ENCODE data around the gene PLEKHH2.
"Not testable (repeated sequence)": the region's sequence is repeated elsewhere in the genome, so short reads cannot be mapped to it uniquely, and the experiment has no call there.

Gene PLEKHH2

DNA sequence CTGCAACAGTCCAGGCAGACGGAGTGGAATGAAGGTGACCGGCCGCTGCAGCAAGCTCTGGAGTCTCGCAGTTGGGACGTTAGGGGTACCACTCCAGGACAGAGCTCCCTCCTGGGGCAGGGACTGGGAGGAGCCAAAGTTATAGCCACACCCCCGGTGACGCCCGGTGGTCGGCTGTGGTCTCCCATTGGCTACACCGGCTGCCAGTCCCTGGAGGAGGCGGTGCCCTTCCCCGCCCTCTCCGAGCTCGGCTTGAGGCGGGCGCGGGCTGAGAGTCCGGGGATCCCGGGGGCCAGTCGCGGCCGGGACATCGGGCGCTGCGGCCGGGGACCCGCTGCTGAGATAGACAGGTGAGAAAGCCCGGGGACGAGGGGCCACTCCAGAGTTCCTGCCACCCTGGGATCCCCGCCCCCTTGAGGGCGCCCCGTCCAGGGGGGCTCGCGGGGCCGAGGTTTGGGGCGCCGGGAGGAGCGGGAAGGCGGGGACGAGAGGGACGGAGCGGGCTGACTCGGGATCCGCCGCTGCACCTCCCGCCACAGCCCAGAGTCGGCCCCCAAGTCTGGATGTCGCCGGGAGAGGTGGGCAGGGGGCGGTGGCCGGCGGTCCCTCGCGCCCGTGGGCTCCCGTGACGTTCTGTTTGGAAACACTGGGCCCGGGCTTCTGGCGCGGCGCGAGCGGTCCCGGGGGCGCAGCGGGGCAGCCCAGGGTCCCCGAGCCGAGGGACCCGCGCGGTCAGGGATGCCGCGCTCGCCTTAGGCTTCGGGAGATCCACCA lies at the start of gene PLEKHH2:
PLEKHH2 (plus strand) TSS at position 231 of the 774 bp plus-strand sequence. CDS start 7,414 bp downstream, outside the sequence.
- peak; percentile 63 for DNase-seq

- DNase-seq: no peak
Measured at GRCh38 chr2:43592443-43592842, 44.6 kb upstream of the PLEKHH2 start.

GRCh38 chr2:43593254-43593653 lies 43.8 kb upstream of the PLEKHH2 start:
- DNase-seq: peak; percentile 50

DNA sequence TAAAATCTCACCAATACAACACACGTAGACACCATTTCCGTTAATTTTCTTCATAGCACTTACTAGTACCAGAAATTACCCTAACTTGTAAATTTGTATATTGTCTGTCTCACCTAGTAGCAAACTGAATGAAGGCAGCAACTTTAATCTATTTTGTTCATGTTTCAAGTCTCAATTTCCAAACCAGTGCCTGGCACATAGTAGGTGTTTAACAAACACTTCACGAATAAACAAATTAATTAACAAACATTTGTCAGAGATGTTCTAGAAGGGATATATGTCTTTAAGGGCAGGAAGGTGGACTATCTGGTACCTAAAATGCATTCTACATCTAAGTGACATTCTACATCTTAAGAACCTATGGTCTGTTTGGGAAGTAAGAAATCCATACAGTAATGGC lies 42.2 kb upstream of the PLEKHH2 start:
- DNase-seq: no peak

DNA sequence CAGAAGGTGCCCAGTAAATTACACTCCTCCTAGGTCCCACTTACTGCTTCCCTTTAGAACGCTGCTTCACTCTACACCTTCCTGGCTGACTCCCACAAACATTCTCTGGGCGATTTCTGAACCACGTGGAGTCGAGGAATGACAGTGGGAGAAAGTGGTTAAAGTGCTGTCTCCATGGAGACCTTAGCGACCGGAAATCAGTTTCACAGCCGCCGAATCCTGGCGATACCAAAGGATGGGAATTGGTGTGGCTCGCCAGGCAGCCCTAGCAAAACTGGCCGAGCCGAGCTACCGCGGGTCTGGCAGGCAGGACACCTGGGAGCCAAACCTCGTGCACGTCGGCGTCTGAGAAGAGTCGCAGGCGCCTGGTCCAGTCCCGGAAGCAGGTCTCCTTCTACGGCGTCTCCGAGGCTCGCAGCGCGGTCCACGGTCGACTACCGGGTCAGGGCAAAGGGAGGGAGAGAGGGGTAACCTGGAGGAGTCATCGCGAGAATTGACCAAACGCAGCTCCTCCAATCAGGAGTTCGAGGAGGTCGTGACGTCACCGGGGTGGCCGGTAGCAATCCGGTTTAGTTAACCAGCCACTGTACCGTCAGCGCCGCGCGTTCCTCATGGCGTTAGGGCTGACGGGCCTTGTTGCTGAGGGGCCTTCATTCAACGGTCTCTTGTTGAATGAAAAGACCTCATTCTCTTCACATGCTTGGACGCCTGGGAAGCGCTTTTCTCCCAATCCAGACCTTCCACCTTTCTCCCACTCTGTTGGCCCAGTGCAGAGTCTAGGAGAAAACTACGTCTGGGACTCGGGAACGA lies 41.3 kb upstream of the PLEKHH2 start, which contains the start of gene THADA:
THADA (minus strand) TSS at position 436 of the 810 bp plus-strand sequence. CDS start 3,646 bp downstream, outside the sequence.
- peak; percentile 91 for DNase-seq

DNA sequence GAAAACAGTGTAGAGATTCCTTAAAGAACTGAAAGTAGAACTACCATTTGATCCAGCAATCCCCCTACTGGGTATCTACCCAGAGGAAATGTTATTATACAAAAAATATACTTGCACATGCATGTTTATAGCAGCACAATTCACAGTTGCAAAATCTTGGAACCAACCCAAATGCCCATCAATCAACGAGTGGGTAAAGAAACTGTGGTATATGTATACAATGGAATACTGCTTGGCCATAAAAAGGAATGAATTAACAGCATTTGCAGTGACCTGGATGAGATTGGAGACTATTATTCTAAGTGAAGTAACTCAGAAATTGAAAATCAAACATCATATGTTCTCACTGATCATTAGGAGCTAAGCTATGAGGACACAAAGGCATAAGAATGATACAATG lies 36.5 kb upstream of the PLEKHH2 start:
- not testable (repeated sequence) for DNase-seq

GRCh38 chr2:43604674-43605073 lies 32.4 kb upstream of the PLEKHH2 start:
- DNase-seq: no peak

DNA sequence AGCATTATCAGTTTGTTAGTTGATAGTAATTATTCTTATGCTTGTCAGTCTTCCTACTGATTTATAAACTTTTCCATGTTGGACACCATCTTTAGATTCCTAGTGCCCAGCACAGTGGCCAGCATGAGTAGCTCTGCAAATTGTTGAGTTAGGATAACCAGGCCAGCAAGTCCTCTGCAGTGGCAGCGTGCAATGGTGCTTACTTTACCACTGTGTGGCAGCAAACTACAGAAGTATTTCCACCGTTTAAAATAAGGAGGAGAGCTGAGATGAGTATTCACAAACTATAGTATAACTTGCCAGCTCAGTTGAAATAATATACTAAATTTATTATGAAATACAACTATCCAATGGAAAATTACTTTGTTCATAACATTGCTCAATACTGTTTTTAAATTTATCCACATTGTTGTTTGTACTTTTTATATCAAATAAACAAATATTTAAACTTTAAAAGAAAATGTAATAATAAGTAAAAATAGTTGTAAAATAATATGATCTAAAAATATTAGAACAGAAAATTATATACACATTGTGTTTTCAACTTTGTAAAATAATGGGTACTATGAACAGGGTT lies 31.9 kb upstream of the PLEKHH2 start:
- DNase-seq: no peak

DNA sequence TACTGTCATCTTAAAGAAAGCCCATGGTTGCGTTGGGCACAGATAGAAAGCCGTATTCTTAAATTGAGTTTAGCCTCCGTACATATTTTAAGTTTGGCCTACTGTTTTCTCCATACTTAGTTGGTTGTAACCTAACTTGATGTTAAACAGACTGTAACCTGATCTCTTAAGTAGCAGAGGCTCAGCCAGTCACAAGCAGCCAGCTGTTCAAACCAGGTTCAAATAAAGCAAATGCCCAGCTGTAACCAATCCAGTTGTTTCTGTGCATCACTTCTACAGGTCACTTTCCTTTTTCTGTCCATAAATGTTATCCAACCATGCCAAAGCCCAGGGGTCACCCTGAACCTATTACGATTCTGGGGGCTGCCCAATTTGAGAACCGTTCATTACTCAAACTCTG lies 31.2 kb upstream of the PLEKHH2 start:
- peak; percentile 10 for DNase-seq

GRCh38 chr2:43609290-43609918 lies 27.7 kb upstream of the PLEKHH2 start:
- peak; percentile 9 for DNase-seq

- no peak for DNase-seq
Measured at GRCh38 chr2:43610361-43610760, 26.7 kb upstream of the PLEKHH2 start.

GRCh38 chr2:43611987-43612894 lies 24.8 kb upstream of the PLEKHH2 start:
- DNase-seq: peak; percentile 61

DNA sequence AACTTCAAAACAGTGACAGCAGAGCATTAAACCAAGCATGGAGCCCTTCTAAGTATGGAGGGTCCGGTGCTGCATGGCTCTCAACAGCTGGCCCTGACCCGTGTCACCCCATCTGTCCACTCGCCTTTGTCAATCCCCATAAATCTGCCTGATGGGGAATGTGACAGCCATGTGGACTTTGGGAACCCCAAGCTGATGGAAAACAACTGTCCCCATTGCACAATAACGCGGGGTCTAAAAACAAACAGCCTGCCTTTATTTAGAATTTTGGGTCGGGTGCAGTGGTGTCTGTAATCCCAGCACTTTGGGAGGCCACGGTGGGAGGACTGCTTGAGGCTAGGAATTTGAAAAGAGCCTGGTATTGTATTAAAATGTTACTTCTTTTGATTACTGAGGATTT lies 24.1 kb upstream of the PLEKHH2 start:
- no peak for DNase-seq

DNA sequence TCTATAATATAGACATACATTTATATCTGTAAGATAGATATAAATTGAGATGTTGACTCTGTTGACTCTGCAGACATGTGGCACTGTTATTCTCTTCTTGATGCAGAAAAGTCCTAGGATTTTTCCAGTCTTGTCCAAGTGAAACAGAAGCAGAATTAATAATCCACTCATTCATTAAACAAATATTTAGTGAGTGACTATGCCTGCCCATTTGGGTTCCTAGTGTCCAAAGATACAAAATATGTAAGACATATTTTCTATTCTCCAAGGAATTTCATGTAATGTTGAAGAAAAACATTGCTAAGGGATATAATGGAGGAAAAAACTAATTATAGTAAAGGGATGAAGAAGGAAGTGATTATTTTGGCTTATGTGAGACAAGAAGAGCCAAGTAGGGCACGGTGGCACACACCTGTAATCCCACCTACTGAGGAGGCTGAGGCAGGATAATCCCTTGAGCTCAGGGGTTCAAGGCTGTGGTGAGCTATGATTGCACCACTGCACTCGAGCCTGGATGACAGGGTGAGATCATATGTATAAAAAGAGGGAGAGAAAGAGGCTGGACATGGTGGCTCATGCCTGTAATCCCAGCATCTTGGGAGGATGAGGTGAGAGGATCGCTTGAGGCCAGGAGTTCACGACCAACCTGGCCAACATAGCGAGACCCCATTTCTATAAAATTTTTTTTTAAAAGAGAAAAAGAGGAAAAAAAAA lies 19.9 kb upstream of the PLEKHH2 start:
- no peak for DNase-seq

GRCh38 chr2:43619511-43619910 lies 17.5 kb upstream of the PLEKHH2 start:
- no peak for DNase-seq

DNA sequence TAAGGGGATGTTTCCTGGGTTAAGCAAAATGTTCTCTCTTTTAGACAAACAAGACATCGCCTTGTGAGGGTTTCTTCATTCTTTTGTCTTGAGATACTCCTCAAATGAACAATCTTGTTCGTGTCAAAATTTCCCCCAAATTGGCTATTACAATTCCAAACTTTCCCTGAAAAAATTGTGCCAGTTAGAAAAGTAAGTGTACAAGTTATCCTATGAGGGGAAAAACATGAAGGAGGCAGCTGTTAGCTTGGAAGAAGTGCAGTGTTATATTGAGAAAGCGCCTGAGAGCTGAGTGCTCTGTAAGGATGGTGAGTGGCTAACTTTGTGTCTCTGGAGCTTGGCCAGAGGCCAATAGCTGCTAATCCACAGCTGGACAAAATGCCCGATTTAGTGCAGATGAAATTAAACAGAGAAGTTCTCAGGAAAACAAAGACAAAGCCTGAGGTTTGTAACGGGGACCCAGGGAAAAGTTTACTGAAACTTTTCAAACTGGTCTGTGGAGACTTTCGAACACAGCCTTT lies 14.1 kb upstream of the PLEKHH2 start:
- DNase-seq: no peak

DNA sequence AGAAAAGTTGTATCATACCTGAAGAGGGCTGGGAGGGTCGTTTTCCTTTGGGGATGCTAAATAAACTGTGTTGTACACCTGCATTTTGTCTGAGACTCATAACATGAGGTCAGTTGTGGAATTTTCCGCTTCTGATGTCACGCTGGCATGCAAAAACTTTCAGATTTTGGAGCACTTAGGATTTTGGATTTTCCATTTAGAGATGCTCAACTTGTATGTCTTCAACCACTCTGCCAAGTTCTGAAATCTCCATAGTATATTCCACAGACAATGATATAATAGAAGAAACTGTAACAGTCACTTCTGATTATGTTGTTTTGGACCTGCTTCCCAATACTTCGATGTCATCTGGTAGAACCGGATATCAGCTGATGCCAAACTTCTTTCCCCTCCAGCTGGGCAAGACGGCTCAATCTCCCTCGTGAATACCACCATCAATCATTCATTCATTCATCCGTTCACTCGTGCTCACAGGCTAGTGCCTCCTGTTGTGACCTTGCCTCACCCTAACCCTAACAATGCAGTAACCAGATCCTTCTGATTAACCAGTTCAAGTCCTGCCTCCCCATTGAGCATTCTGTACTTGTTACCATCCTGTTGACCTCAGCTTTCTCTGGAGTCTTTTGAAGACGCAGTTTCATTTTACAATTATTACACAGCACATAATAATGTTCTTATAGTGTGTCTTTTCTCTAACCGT lies 5.3 kb upstream of the PLEKHH2 start:
- DNase-seq: no peak

DNA sequence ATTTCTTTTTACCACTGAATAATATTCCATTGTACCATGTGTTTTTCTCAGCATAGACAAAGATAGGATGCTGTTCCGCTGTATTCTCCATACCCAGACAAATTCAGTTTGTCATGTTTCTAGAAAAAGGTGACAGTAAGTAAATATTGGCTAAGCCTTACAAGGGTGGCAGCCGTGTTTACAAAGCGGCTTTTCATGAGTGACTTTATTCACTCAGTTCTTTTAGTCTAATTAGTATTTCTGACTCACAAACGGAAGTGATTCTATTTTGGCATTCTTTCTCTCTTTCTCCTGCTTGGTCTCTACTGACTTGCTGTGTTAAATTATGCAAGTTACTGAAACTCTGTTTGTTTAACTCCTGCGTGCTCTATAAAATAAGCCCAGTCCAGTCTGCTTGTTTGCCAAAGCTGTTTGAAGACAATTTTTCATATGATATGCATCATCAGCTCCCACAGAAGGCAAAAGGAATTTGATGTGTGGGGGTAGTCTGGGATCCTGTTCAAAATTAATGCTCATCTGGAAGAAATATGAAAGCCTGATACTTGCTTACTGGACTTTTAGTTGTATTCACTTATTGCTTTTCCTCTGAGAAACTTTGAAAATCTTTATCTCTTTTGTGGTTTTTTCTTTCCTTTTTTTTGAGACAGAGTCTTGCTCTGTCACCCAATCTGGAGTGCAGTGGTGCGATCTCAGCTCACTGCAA lies 2.3 kb upstream of the PLEKHH2 start:
- peak; percentile 82 for DNase-seq

DNA sequence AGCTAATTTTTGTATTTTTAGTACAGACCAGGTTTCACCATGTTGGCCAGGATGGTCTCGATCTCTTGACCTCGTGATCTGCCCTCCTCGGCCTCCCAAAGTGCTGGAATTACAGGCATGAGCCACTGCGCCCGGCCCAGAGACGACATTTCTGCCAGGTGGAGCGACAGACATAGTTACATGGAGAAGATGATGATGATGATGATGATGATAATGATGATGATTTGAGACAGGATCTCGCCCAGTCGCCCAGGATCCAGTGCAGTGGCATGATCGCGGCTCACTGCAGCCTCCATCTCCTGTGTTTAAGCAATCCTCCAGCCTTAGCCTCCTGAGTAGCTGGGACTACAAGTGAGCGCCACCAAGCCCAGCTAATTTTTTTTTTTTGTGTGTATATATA lies 907 bp upstream of the PLEKHH2 start:
- not testable (repeated sequence) for DNase-seq

DNA sequence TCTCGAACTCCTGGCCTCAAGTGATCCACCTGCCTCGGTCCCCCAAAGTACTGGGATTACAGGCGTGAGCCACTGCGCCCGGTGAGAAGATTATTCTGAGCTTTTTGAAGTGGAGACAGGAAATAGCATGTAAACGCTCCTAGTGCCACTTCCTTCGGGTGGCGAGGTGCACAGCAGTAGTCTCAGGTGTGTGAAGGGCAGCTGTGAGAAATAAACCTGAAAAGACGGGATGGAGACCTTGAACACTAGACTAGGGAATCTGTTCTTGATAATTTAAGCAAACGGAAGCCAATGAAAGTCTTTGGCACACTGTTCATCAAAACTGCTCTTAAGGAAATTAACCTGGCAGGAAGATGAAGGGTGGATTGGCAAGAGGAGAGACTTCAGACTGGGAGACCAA lies 439 bp upstream of the PLEKHH2 start:
- peak; percentile 63 for DNase-seq

Measured in NCI-H2029 treated with DMSO at 0.1 percent for 48 hours (cell line).